HG03196 (cell line): ENCODE measurements around the gene SLC6A7.

ENCODE experiments used
- ATAC-seq: cut with Tn5 transposase; IDR thresholded peaks from one replicate; pipeline ENCODE4 v1.9.1; 2021; ENCODE audit not compliant: unreplicated experiment

Gene SLC6A7

DNA sequence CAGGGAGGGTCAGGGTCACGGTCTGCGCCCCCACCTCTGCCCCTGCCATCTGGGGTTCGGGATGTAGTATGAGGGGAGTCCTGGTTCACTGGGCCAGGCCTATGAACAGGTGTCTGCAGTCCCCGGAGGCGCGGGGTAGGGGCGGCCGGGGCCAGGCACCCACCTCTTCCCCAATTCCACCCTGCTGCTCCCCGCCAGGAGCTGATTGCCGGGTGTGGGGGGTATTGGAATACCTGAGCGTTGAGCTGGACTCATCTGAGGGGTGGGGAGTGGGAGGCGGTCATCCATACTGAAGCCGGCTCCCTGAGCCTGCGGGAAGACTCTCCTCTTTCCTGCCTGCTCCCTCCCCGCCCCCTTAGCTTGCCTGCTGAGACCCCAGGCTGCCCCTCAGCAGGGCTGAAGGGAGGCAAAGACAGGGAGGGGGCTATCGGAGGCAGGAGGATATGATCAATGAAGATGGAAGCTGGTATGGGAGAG is 679 bp downstream of the SLC6A7 start:
- no peak for ATAC-seq

DNA sequence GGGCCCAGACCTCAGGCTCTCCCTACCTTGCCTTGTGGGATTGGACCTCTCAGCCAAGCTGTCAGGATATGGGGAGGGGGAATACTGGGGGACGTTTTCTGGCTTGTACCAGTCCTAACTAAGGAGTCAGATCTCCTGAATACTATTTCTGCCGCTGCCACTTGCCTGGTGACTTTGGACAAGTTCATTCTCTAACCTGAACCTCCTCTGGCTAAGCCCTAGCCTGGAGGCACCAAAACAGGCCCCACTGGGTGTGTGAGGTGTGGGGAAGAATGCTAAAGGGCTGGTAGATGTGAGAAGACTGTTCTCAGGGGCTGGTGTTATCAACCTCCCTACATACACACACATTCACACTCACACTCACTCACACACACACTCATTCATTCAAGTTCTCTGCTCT is 1.1 kb downstream of the SLC6A7 start:
- ATAC-seq: no peak

DNA sequence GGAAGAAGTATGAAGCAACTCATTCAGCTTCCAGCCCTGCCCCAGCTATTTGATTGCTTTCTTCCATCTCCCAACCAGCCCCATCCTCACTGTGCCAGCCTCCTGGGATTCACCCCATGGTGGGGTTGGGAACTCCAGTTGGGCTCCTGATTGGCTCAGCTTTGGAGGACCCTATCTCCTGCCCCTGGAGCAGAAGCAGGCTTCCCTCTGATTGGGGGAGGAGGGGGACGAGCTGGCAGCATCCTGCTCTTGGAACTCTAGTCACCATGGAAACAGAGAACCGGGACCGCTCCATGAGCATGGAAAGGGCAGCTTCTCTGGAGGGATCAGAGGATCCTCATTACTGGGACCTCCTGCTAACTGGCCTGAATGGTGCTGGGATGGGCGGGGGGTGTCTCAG is 2.6 kb downstream of the SLC6A7 start:
- no peak for ATAC-seq

DNA sequence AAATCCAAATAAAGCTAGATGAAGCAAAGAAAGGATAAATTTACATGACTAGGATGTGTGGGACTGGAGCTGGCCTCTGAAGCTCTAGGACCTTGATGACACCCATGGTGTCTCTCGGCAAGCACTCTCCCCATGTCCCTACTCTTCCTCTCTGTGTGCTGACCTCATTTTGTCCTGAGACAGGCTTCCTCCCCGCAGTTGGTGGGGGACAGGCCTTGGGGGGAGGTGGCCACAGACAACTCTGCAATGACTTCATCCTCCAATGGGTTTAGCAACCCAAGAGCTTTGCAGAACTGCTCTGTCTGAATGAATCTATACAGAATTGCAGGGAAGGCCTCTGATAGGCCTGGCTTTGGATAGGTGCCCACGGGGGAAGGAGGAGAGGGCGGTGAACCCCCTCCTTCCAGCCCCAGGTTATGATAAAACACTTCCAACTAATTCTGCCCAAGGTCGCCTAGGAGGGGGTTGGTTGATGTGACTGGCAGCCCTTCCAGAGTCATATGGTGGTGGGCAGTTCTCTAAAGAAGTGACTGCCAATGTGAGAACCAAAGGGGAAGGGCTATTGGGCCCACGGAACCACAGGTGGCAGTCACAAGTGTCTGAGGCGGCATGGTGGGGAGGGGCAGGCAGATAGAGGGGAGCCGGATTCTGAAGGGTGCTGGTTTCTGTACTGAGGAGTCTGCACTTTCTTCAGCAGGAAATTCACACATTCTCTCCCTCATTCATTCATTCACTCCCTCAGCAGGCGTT is 6.0 kb downstream of the SLC6A7 start:
- no peak for ATAC-seq

DNA sequence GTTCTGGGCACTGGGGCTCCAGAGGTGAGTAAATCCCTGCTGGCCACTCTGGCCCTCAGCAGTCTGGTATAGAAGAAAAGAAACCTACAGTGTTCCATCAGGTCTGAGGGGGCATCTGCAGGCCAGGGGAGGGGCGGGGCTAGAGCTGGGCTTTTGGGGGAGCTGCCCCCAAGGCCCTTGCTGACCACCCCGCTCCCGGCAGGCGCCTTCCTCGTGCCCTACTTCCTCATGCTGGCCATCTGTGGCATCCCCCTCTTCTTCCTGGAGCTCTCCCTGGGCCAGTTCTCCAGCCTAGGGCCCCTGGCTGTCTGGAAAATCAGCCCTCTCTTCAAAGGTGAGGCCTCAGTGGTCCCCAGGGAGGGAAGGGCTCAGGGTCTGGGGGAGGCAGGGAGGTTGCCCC is 6.7 kb downstream of the SLC6A7 start:
- ATAC-seq: no peak

DNA sequence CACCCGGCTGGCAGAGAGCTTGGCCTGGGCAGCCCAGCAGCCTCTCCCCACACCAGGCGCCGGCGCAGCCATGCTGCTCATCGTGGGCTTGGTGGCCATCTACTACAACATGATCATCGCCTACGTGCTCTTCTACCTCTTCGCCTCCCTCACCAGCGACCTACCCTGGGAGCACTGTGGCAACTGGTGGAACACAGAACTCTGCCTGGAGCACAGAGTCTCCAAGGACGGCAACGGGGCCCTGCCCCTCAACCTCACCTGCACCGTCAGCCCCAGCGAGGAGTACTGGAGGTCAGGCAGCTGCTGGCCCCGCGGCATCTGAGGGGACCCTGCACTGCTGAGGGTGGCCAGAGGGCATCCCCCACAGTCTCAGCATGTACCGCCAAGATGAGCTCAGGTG is 7.1 kb downstream of the SLC6A7 start:
- no peak for ATAC-seq

DNA sequence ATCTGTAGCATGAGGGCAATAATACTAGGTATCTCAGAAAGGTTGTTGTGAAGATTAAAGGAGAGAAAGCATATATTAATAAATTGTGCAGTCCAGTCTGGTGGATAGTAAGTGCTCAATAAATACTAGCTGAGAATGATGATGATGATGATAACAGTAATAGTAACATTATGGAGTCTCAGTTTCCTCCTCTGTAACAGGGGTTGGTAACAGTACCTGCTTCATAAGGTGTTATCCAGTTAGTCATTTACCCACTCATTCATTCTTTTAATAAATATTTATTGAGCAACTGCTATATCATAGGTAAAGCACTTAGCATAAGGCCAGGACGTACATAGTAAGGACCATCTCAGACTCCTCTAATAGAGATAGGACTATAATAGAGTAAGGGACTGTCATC is 7.6 kb downstream of the SLC6A7 start:
- ATAC-seq: no peak

DNA sequence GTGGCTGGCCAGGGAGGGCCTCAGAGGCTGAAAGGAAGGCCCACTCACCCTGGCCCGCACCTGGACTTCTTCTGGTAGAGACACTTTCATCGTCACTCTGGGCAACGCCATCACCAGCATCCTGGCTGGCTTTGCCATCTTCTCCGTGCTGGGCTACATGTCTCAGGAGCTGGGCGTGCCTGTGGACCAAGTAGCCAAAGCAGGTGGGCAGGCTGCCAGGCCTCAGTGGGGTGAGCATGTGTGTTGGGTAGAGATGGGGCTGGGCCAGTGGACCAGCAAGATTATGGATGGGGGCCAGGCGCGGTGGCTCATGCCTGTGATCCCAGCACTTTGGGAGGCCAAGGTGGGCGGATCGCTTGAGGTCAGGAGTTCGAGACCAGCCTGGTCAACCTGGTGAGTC is 12.6 kb downstream of the SLC6A7 start:
- no peak for ATAC-seq

DNA sequence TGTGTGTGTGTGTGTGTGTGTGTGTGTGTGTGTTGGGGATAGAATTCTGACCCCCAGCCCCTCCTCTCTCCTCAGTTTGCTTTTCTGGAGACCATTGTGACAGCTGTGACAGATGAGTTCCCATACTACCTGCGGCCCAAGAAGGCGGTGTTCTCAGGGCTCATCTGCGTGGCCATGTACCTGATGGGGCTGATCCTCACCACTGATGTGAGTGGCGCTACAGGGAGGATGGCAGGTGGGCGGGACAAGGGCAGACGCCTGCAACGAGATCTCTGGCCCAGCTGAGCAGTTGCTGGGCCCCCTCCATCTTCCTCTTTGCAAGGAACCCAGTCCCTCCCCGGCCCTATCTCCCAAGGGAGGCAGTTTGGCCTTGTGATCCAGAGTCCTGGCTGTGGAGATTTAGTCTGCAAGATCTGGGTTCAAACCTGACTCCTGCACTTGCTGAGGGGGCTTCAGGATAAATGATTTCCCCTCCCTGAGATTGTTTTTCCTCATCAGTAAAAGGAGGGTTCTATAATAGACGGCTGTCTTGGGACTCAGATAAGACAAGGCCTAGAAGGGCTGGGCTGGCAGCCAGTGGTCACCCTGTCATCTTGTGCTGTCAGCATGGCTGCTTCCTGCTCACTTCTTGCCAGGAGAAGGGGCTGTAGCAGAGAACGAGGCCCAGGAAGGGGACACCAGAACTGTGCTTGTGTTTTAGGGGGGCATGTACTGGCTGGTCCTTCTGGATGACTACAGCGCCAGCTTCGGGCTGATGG is 14.1 kb downstream of the SLC6A7 start:
- no peak for ATAC-seq

DNA sequence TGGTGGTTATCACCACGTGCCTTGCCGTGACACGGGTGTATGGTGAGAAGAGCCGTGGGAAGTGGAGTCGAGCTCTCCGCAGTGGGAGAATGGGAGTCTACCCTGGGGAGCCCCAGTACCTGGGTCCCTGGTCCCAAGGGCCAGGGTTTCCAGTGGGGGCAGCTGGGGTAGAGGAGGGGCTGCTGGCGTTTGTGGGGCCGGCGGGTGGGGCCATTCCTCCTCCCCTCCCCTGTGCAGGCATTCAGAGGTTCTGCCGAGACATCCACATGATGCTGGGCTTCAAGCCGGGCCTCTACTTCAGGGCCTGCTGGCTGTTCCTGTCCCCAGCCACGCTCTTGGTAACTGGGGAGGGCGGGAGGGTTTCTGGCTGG is 14.7 kb downstream of the SLC6A7 start:
- ATAC-seq: no peak

DNA sequence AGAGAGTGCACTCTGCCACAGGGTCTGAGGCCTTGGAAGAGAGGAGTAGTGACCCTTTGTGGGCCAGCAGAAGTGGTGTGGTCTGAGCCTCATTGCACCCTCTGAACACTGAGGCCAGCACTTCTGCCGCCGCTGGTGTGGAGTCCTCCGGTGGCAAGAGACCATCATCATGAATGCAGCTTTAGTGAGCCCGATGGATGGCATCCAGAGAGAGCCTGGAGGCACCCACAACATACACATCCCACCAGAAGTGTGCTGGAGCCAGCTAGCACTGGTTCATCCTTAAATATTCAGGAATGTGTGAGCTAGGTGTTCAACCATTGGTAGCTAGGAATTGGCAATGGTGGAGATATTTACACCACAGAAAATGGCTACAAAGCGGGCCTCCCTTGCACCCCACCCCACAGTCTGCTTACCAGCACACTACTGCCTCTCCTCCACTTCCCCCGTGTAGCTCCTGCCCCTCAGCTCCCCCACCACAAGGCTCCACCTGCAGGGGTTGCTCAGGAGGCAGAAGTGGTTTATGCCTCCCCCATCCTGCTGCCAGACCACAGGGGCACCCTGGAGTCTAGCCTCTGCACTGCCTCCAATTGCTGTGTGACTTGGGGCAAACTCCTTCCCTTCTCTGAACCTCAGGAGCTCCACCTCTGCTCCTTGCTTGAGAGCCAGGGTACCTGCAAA is 16.4 kb downstream of the SLC6A7 start:
- ATAC-seq: no peak

DNA sequence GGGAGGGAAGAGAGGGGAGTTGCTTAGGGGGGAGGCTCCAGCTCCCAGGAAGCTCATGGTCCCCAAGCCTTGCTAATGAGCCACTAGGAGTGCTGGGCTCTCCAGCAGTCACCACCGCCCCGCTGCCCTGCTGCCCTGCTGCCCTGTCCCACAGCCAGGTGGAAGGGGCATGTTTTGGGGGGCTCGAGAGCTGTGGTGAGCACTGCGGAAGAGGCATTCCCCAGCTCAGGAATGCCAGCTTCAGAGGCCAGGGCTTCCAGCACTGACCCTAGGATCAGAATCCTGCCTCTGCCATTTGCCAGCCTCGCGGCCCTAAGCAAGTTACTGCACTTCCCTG is 16.9 kb downstream of the SLC6A7 start:
- ATAC-seq: no peak

DNA sequence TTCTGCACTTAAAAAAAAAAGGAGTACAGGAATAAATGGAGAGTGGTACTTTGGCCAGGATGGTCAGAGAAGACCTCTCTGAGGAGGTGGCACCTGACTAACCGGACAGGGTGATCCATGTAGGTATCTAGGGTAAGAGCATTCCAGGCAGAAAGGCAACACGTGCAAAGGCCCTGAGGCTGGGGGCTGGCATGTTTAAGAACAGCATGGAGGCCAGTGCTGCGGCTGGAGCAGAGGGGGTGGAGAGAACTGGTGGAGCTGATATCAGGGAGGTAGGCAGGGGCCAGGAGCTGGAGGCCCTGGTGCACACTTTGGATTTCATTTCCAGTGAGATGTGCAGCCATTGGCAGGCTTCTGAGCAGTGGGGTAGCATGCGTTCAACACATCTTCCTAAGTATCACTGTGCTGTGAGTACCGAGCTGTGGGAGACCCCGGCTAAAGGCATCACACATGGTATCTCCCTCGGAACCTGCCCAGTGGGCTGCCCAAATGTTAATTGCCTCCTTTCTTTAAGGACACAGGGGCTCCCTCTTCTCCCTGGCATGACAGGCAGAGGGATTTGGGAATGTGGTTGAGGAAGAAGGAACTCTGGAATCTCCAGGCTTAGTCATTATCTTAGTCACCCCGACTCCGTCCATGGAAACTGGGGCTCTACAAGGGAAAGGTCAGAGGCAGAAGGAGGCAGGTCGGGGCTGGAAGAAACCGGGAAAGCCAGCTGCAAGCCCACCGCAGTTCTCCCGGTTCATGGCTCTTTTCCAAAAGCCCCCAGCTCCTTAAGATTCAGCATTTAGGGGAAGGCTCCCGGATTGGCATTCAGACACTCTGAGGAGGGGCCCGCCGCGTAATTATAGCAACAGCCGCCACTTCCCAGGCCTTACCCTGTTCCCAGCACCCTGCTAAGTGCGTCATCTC is 18.6 kb downstream of the SLC6A7 start:
- ATAC-seq: no peak

DNA sequence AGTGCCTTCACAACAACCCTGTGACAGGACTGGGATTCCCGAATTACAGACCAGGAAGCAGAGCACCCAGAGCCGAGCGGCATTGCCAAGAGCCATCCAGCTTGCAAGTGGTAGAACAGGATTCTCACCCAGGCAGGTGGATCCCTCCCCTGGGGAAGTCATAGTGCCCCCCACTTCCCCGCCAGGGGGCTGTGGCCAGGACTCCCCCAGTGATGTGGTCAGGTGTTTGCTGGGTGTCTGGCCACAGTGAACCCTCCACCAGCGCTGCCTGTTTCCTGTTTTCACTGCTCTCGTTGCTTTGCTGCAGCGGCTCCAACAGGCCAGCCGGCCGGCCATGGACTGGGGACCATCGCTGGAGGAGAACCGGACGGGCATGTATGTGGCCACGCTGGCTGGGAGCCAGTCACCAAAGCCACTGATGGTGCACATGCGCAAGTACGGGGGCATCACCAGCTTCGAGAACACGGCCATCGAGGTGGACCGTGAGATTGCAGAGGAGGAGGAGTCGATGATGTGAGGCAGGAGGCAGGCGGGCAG is 19.3 kb downstream of the SLC6A7 start:
- no peak for ATAC-seq

DNA sequence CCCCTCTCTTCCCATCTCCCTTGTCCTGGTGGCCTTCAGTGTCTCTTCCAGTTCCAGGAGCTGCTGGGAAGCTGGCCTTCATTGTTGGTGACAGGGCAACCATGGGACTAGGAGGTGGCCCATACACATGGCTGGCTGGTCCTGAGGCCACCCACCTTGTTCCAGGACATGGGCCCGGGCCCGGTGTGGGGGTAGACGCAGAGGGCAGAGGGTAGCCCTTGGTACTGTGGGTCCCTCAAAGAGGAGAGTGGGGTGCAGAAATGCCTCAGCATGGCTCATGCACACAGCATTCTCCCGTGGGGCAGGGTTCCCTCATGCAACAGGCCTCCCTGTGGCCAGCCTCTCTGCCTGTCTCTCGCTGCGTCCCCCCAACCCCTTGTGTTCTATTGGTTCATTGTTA is 20.8 kb downstream of the SLC6A7 start:
- ATAC-seq: no peak

DNA sequence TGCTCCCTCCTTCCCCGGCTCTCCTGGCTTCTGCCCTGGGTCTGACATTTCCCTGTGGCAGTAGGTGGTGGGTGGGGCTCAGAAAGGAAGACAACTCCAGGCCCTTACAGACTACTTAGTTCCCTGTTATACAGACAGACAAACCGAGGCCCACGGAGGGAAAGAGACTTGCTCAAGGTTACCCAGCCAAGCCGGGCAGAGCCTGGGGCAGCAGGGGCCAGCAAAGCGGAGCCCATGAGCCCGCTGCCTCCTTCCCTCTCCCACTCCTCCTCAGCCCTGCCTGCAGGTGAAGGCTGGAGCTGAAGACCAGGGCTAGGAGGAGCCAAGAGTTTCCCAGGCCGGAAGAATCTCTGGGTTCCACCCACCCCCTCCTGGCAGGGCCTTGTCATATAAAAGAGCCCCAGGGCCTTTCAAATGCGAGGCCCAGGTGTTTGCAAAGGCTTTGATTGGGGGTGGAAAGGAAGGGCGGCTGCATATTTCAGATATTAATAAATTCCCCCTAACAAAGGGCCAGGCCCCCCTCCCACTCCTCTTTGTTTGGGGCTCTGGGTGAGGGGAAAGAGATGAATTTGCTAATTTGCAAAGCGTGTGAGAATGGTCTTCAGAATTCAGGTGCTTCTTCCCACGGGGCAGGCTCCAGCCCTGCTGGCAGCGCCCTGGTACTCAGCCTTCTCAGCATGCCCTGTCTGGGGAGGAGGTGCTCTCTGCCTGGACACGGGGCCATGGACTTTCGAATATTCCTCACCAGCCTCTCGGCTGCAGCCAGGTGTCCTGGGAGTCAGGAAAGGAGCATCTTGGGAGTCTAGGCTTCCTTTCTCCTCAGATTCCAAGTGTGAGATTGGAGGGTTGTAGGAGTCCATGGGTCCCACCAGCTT is 21.5 kb downstream of the SLC6A7 start:
- no peak for ATAC-seq

DNA sequence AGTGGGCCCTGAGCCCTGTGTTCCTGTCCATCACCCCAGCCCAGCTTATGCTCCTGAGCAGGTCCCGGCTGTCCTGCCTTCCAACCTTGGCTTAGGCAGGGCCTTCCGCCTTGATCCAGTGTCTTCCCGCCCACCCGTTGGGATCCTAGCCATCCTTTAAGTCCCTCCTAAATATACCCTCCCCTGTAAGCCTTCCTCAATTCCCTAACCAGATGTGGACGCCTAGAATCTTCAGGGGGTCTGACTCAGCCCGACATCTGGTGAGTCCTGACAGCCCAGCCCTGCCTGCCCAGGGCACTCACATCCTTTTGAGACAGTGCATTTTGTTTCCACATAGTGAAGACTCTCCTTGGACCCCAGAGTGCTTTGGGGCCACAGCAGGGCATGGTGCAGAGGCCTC is 23.7 kb downstream of the SLC6A7 start:
- no peak for ATAC-seq

DNA sequence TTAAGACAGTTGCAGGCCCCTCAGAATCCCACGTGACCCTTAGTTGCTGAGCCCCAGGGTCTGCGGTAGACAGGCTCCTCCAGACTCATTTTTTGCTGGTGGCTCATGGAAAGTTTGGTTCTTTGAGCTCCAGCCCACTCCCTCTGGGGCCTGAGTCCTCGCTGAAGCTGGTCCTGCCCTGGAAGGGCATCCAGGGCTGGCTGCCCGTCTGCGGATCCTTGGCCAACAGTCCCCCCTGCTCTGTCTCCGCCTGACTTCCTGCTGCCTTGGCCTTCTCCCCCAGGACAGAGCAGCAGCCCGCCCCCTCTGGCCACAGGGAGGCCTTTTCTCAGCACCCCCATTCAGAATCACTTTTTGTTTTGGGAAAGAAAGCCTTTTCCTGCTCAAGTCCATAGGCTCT is 24.4 kb downstream of the SLC6A7 start:
- no peak for ATAC-seq

DNA sequence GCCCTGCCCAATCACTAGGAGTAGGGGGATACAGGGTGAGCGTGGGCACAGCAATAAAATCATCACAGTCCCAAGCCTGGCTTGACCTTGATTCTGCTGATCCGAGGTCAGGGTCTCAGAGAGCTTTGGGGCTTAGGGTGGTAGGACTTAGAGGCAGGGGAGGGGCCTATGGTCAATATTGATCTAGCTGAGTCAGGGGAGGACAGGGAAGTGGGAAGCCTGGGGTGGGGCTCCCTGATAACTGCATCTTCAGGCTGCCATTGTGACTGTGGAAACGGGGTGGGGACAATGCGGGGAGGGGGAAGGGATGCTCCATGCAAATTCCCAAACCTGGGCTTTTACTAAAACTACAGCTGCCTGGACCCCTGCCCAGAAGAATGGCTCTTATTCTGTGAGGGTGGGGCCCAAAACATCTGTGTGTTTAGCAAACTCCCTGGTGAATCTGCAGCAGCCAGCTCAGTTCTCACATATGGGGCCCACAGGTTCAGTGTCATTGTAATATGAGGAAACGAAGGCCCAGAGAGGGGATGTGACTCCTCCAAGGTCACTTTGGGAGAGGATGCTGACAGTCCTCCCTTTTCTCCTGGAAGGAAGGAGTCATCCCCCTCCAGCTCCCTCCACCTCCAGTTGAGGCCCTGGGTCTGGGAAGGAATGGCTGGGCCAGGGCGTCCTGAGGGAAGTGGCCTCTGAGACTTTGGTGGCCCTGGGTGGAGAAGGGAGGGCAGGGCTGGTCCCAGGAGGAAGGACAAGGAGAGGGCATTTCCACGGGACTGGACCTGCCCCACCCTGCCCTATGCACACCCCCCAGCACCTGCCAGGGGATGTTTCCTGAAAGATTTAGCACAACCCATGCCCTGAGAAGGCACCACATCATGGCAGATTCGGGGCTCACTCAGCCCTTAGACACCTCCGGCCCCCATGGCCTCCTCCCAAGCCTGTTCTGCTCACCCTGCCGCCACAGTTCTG is 26.4 kb downstream of the SLC6A7 start:
- no peak for ATAC-seq
